Duodenal mucosa (tissue), 2 donors: ENCODE measurements around the gene FPR3.
"Not testable (repeated sequence)": the region's sequence is repeated elsewhere in the genome, so short reads cannot be mapped to it uniquely, and the experiment has no call there.

ENCODE experiments used
- H3K27ac ChIP-seq: one replicate; pipeline ENCODE4 v1.7.0; 2013; ENCODE audit warnings: low read depth, low read length
- H3K27me3 ChIP-seq, 2 donors: one replicate each; pipeline ENCODE4 v1.7.0; 2013; ENCODE audit warnings: low read length in 2 of 2, control low read depth in 1 of 2; ENCODE audit not compliant: insufficient read depth in 2 of 2, control insufficient read depth in 1 of 2
- H3K36me3 ChIP-seq, 2 donors: one replicate each; pipeline ENCODE4 v1.7.0; 2013; ENCODE audit warnings: low read length in 2 of 2, control low read depth in 1 of 2; ENCODE audit not compliant: insufficient read depth in 2 of 2, control insufficient read depth in 1 of 2
- H3K4me1 ChIP-seq, 2 donors: one replicate each; pipeline ENCODE4 v1.7.0; 2013; ENCODE audit warnings: low read length in 2 of 2, control low read depth in 1 of 2; ENCODE audit not compliant: insufficient read depth in 2 of 2, control insufficient read depth in 1 of 2
- H3K4me3 ChIP-seq, 2 donors: one replicate each; pipeline ENCODE4 v1.7.0; 2013; ENCODE audit warnings: low read length in 2 of 2, low read depth in 1 of 2
- H3K9ac ChIP-seq, 2 donors: one replicate each; pipeline ENCODE4 v1.7.0; 2013; ENCODE audit warnings: low read length in 2 of 2, low read depth in 1 of 2
- H3K9me3 ChIP-seq, 2 donors: one replicate each; pipeline ENCODE4 v1.7.0; 2013; ENCODE audit warnings: low read length in 2 of 2, control low read depth in 1 of 2; ENCODE audit not compliant: control insufficient read depth in 1 of 2

The FPR3 gene

GRCh38 chr19:51765086-51765485, 29.9 kb upstream of the FPR3 start:
- Histone ChIP-seq H3K4me1 (no peaks in the 10 kb centered on the region), H3K27ac (no peak overlapping the region), H3K4me3 (no peak overlapping the region), H3K9ac (no peak overlapping the region), H3K27me3 (no peaks in the 10 kb centered on the region), H3K36me3 (no peaks in the 10 kb centered on the region), H3K9me3 (peaks cover 0 to 2% of the 10 kb centered on the region in 2 donors)

GRCh38 chr19:51766461-51766860, 28.5 kb upstream of the FPR3 start:
- peaks cover 0 to 2% of the 10 kb centered on the region in 2 donors for H3K9me3 ChIP-seq
- no peaks in the 10 kb centered on the region for H3K27me3 ChIP-seq
- no peak overlapping the region for H3K4me3 ChIP-seq
- H3K4me1 ChIP-seq = no peaks in the 10 kb centered on the region
- H3K27ac ChIP-seq = no peak overlapping the region
- no peak overlapping the region for H3K9ac ChIP-seq
- H3K36me3 ChIP-seq = no peaks in the 10 kb centered on the region

DNA sequence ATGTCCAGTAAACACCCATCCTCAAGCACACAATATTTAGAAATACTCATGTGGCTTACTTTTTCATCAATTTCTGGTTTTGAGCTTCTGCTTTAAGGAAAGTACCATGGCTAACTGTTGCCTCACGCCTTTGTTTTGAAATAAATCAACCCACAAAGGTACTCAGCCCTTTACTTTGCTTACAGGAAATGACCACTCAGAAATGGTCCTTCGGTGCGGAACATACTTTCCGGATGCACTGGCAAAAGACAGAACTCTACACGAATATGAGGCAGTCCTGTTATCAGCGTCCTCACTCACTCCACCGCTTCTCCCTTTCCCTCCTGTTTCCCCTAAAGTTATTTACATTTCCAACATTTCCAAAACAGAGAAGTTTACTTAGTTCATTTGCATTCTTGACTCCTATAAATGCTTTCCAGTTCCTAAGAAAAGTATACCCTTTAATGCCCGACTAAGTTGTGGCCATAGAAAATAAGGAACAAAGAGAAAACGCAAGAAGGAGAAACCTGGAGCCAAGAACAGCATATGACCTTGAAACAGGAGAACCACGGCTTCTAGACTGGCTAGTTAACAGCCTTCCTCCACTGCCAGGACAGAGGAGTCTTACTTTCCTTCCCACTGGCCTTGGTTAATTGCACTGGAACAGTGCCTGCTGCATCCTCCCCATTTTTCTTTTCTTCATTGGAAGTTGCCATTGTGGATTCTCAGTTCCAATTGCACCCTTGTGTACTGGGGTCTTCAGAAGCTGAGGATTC, 23.4 kb upstream of the FPR3 start:
- Histone ChIP-seq H3K27me3 (no peaks in the 10 kb centered on the region), H3K9me3 (no peaks in the 10 kb centered on the region), H3K27ac (no peak overlapping the region), H3K4me3 (no peak overlapping the region), H3K36me3 (no peaks in the 10 kb centered on the region), H3K9ac (no peak overlapping the region), H3K4me1 (no peaks in the 10 kb centered on the region)

- no peaks in the 10 kb centered on the region for H3K36me3 ChIP-seq
- no peak overlapping the region for H3K9ac ChIP-seq
- no peak overlapping the region for H3K27ac ChIP-seq
- H3K4me1 ChIP-seq = no peaks in the 10 kb centered on the region
- H3K27me3 ChIP-seq = no peaks in the 10 kb centered on the region
- no peak overlapping the region for H3K4me3 ChIP-seq
- H3K9me3 ChIP-seq = no peaks in the 10 kb centered on the region
Measured at GRCh38 chr19:51772977-51773376, 22.0 kb upstream of the FPR3 start.

DNA sequence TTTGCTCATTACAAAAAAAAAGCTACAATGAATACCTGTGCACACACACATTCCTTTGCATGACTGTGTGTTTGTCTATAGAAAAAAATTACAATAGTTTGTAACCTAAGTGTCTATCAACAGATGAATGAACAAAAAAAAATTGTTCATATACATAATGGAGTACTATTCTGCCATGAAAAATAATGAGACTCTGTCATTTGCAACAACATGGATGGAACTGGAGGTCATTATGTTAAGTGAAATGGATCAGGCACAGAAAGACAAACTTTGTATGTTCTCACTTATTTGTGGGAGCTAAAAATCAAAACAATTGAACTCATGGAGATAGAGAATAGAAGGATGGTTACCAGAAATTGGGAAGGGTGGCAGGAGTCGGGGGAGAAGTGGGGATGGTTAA, 18.4 kb upstream of the FPR3 start:
- not testable (repeated sequence) for H3K27ac ChIP-seq, H3K4me3 ChIP-seq

DNA sequence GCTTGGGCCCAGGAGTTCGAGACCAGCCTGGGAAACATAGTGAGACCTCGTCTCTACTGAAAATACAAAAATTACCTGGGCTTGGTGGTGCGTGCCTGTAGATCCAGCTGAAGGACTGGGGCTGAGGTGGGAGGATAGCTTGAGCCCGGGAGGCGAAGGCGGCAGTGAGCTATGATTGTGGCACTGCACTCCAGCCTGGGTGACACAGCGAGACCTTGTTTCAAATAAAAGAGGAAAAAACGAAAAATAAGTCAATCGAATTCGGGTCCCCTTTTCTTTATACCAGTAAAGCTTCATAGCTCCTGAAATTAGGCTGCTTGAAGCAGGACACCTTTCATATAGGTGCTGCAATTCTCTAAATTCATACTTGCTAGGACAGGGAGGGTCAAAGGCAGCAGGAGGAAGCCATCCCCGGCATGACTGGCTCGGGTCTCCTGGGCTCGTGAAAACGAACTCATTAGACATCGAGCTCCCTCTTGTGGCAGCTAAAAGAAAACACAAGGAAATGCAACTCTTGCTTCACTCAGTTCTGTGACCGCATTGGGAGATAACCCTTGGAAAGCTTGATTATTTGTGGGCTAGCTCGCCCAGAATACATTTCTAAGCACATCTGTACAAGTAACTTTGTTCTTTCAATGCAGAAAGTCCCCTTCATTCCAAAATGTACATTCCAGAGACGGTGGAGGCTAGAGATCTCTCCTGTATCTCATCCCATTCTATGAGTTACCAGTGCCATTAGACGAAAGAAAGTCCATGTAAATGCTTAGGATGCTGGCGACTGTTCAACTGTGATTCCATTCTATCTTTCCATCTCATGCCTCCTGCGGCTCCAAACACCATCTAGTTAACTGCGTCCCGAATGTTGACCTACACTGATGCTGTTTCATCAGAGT, 17.1 kb upstream of the FPR3 start:
- H3K27ac ChIP-seq = no peak overlapping the region
- no peaks in the 10 kb centered on the region for H3K36me3 ChIP-seq
- no peak overlapping the region for H3K4me3 ChIP-seq
- H3K27me3 ChIP-seq = no peaks in the 10 kb centered on the region
- no peaks in the 10 kb centered on the region for H3K9me3 ChIP-seq
- no peaks in the 10 kb centered on the region for H3K4me1 ChIP-seq
- no peak overlapping the region for H3K9ac ChIP-seq

More for the DNA sequence above, 18.4 kb upstream of the FPR3 start:
- not testable (repeated sequence) for H3K4me1 ChIP-seq, H3K36me3 ChIP-seq, H3K9me3 ChIP-seq, H3K9ac ChIP-seq, H3K27me3 ChIP-seq

DNA sequence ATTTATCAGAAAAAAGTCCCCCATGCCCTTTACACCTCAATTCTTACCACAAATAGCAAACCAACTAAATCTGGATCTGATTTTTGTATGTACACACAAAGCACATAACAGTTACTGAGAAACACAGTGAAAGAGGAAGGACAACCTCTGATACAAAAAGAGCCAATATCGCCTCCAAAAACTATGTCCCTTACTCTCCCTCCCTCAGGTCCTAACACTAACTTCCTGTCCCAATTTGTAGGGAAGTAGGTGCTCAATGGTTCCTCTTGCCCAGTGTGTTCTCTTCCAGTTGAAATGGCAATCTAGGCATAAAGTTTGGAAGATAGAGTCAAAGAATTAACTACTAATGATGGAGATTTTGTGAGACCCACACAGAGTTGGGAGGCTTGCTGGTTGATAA, 15.8 kb upstream of the FPR3 start:
- H3K36me3 ChIP-seq = no peaks in the 10 kb centered on the region
- H3K27me3 ChIP-seq = no peaks in the 10 kb centered on the region
- peaks cover 0 to 1% of the 10 kb centered on the region in 2 donors for H3K4me1 ChIP-seq
- H3K4me3 ChIP-seq = no peak overlapping the region
- no peak overlapping the region for H3K27ac ChIP-seq
- H3K9me3 ChIP-seq = no peaks in the 10 kb centered on the region
- no peak overlapping the region for H3K9ac ChIP-seq

DNA sequence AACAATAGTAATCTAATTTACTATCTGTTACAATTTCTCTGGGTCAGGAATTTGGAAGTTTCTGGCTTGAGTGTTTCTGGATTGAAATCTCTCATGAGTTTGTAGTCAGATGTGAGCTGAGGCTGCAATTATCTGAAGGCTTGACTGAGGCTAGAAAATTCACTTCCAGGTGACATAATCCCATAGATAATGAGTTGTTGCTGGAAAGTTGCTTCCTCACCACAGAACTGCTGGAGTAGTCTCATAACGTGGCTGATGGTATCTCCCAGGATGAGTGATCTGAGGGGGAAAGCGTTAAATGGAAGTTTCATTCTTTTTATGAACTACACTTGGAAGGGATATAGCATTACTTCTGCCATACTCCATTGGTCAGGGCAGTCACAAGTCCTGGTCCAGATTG, 15.3 kb upstream of the FPR3 start:
- H3K4me3 ChIP-seq = no peak overlapping the region
- H3K27me3 ChIP-seq = no peaks in the 10 kb centered on the region
- H3K9ac ChIP-seq = no peak overlapping the region

GRCh38 chr19:51780270-51780669, 14.7 kb upstream of the FPR3 start:
- H3K27me3 ChIP-seq = no peaks in the 10 kb centered on the region
- H3K36me3 ChIP-seq = no peaks in the 10 kb centered on the region
- peaks cover 0 to 2% of the 10 kb centered on the region in 2 donors for H3K4me1 ChIP-seq
- H3K9ac ChIP-seq = no peak overlapping the region
- no peak overlapping the region for H3K4me3 ChIP-seq
- H3K27ac ChIP-seq = no peak overlapping the region
- H3K9me3 ChIP-seq = no peaks in the 10 kb centered on the region

More for the DNA sequence above, 15.3 kb upstream of the FPR3 start:
- no peak overlapping the region for H3K27ac ChIP-seq
- peaks cover 0 to 2% of the 10 kb centered on the region in 2 donors for H3K4me1 ChIP-seq
- no peaks in the 10 kb centered on the region for H3K36me3 ChIP-seq
- H3K9me3 ChIP-seq = no peaks in the 10 kb centered on the region

DNA sequence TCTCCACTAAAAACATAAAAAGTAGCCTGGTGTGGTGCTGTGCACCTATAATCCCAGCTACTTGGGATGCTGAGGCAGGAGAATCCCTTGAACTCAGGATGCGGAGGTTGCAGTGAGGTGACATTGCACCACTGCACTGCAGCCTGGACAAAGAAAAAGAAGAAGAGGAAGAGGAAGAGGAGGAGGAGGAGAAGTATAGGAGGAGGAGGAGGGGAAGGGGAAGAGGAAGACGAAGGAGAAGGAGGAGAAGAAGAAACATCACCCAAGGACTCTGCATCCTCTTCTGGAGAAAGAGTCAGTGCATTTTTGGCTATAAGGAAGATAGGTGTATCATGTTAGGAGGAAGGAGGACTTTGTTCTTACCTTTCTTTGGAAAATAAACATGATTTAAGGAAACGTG, 13.0 kb upstream of the FPR3 start:
- Histone ChIP-seq H3K27me3 (no peaks in the 10 kb centered on the region), H3K9ac (no peak overlapping the region), H3K9me3 (no peaks in the 10 kb centered on the region), H3K36me3 (no peaks in the 10 kb centered on the region), H3K27ac (no peak overlapping the region), H3K4me1 (peaks cover 0 to 2% of the 10 kb centered on the region in 2 donors), H3K4me3 (no peak overlapping the region)
